ENCODE data around the gene GPR12.

GPR12 gene

DNA sequence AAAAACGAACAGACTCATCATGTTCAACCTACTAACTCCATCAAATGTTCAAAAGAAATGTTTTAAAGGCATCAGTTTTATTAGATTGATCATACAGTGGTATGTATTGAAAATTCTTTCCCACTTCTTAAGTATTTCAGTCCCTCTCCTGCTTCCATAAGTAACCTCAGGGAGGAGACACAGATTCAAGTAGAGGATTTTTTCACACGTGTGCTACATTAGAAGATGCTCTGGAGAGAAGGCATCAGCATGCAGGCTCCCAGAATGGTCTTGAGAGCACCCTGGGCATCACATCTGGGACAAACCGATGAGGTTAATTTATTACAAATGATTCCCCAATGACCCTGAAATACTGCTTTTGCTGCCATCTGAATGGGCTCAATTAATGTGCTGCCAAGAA, 3.6 kb downstream of the GPR12 start:
- Histone ChIP-seq H3K27me3 (replicated peaks; ENCODE audit: insufficient read depth, low read length) (peaks cover 21% of the 10 kb centered on the region; the same call in 1 of the 2 replicates), H2AFZ (ENCODE audit: low read length) (no peak overlapping the region), H3K79me2 (ENCODE audit: low read length) (no peaks in the 10 kb centered on the region), H3K36me3 (replicated peaks; ENCODE audit: insufficient read depth, low read length) (no peaks in the 10 kb centered on the region), H3F3A (ENCODE audit: insufficient read depth, low read length) (no peaks in the 10 kb centered on the region), H3K4me3 (ENCODE audit: low read length) (no peak overlapping the region), H3K9me3 (replicated peaks; ENCODE audit: insufficient read depth, low read length) (no peaks in the 10 kb centered on the region), H3K4me1 (ENCODE audit: low read length) (no peaks in the 10 kb centered on the region), H3K4me2 (ENCODE audit: low read depth, low read length) (no peak overlapping the region), H3K9ac (ENCODE audit: low read length) (no peak overlapping the region), H3K27ac (ENCODE audit: low read length) (no peak overlapping the region), H4K20me1 (ENCODE audit: insufficient read depth, low read length) (no peaks in the 10 kb centered on the region), H3K9me2 (replicated peaks; ENCODE audit: insufficient read depth, low read length) (no peaks in the 10 kb centered on the region)
- TF ChIP-seq CTCF (IDR thresholded peaks at IDR 0.05; ENCODE audit: low read length) = no peak
- no peak for TF ChIP-seq EZH2phosphoT487 (IDR thresholded peaks at IDR 0.05; ENCODE audit: low read length)
- no peak for TF ChIP-seq EZH2 (optimal IDR thresholded peaks at IDR 0.05; ENCODE audit: low read depth, low read length)
- DNase-seq = no peak

- Histone ChIP-seq H2AFZ (ENCODE audit: low read length) (no peak overlapping the region), H3K27me3 (replicated peaks; ENCODE audit: insufficient read depth, low read length) (no peaks in the 10 kb centered on the region), H3K4me2 (ENCODE audit: low read depth, low read length) (no peak overlapping the region), H3F3A (ENCODE audit: insufficient read depth, low read length) (no peaks in the 10 kb centered on the region), H3K9ac (ENCODE audit: low read length) (no peak overlapping the region), H3K36me3 (replicated peaks; ENCODE audit: insufficient read depth, low read length) (no peaks in the 10 kb centered on the region), H3K4me1 (ENCODE audit: low read length) (no peaks in the 10 kb centered on the region), H3K9me2 (replicated peaks; ENCODE audit: insufficient read depth, low read length) (no peaks in the 10 kb centered on the region), H4K20me1 (ENCODE audit: insufficient read depth, low read length) (no peaks in the 10 kb centered on the region), H3K4me3 (ENCODE audit: low read length) (no peak overlapping the region), H3K79me2 (ENCODE audit: low read length) (no peaks in the 10 kb centered on the region), H3K27ac (ENCODE audit: low read length) (no peak overlapping the region), H3K9me3 (replicated peaks; ENCODE audit: insufficient read depth, low read length) (no peaks in the 10 kb centered on the region)
- TF ChIP-seq EZH2 (optimal IDR thresholded peaks at IDR 0.05; ENCODE audit: low read depth, low read length) (no peak), EZH2phosphoT487 (IDR thresholded peaks at IDR 0.05; ENCODE audit: low read length) (no peak), CTCF (IDR thresholded peaks at IDR 0.05; ENCODE audit: low read length) (no peak)
- DNase-seq = no peak
Measured at GRCh38 chr13:26752671-26753070, 7.9 kb downstream of the GPR12 start.

DNA sequence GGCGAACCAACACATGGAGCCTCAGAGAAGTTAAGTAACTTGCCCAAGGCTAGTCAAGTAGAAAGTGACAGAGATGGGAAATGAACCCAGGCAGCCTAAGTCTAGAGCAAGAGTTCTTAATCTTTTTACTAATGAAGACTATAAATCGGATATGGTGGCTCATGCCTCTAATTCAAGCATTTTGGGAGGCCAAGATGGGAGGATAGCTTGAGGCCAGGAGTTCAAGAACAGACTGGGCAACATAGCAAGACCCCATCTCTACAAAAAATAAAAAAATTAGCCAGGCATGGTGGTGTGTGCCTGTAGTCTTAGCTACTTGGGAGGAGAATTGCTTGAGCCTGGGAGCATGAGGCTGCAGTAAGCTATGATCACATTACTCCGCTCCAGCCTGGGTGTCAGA, 10.7 kb downstream of the GPR12 start:
- Histone ChIP-seq H3K4me1 (ENCODE audit: low read length) (no peaks in the 10 kb centered on the region), H4K20me1 (ENCODE audit: insufficient read depth, low read length) (no peaks in the 10 kb centered on the region), H3K4me3 (ENCODE audit: low read length) (no peak overlapping the region), H3K4me2 (ENCODE audit: low read depth, low read length) (no peak overlapping the region), H3K27me3 (replicated peaks; ENCODE audit: insufficient read depth, low read length) (no peaks in the 10 kb centered on the region), H3K27ac (ENCODE audit: low read length) (no peak overlapping the region), H3K79me2 (ENCODE audit: low read length) (no peaks in the 10 kb centered on the region), H2AFZ (ENCODE audit: low read length) (no peak overlapping the region), H3F3A (ENCODE audit: insufficient read depth, low read length) (no peaks in the 10 kb centered on the region), H3K36me3 (replicated peaks; ENCODE audit: insufficient read depth, low read length) (no peaks in the 10 kb centered on the region), H3K9me2 (replicated peaks; ENCODE audit: insufficient read depth, low read length) (no peaks in the 10 kb centered on the region), H3K9me3 (replicated peaks; ENCODE audit: insufficient read depth, low read length) (no peaks in the 10 kb centered on the region), H3K9ac (ENCODE audit: low read length) (no peak overlapping the region)
- DNase-seq = no peak
- TF ChIP-seq CTCF (IDR thresholded peaks at IDR 0.05; ENCODE audit: low read length) (no peak), EZH2phosphoT487 (IDR thresholded peaks at IDR 0.05; ENCODE audit: low read length) (no peak), EZH2 (optimal IDR thresholded peaks at IDR 0.05; ENCODE audit: low read depth, low read length) (no peak)

Measured in MM.1S (cell line).